NB4 (cell line): ENCODE measurements around the gene HCRTR1.

Experiments
- CTCF ChIP-seq: IDR thresholded peaks from one replicate; pipeline ENCODE4 v1.5.1; 2012; ENCODE audit warnings: low read depth, low read length
- MAX ChIP-seq: IDR thresholded peaks from 2 replicates; pipeline ENCODE4 v1.6.1; 2011; ENCODE audit warnings: low read depth, low read length
- POLR2A ChIP-seq: IDR thresholded peaks from 2 replicates; pipeline ENCODE4 v1.6.1; 2011; ENCODE audit warnings: mild to moderate bottlenecking; ENCODE audit not compliant: insufficient read length; ENCODE audit errors: extremely low read depth

- TF ChIP-seq POLR2A (no peak), CTCF (no peak), MAX (no peak)
Observed at GRCh38 chr1:31577515-31578192, 39.8 kb upstream of the HCRTR1 start.
